HG03571 (cell line): ENCODE measurements around the gene PGS1.
"Not testable (repeated sequence)": the region's sequence is repeated elsewhere in the genome, so short reads cannot be mapped to it uniquely, and the experiment has no call there.

Experiments
- ATAC-seq: cut with Tn5 transposase; IDR thresholded peaks from one replicate; pipeline ENCODE4 v1.9.1; 2021; ENCODE audit not compliant: unreplicated experiment

PGS1 gene, protein sequence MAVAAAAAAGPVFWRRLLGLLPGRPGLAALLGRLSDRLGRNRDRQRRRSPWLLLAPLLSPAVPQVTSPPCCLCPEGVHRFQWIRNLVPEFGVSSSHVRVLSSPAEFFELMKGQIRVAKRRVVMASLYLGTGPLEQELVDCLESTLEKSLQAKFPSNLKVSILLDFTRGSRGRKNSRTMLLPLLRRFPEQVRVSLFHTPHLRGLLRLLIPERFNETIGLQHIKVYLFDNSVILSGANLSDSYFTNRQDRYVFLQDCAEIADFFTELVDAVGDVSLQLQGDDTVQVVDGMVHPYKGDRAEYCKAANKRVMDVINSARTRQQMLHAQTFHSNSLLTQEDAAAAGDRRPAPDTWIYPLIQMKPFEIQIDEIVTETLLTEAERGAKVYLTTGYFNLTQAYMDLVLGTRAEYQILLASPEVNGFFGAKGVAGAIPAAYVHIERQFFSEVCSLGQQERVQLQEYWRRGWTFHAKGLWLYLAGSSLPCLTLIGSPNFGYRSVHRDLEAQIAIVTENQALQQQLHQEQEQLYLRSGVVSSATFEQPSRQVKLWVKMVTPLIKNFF

DNA sequence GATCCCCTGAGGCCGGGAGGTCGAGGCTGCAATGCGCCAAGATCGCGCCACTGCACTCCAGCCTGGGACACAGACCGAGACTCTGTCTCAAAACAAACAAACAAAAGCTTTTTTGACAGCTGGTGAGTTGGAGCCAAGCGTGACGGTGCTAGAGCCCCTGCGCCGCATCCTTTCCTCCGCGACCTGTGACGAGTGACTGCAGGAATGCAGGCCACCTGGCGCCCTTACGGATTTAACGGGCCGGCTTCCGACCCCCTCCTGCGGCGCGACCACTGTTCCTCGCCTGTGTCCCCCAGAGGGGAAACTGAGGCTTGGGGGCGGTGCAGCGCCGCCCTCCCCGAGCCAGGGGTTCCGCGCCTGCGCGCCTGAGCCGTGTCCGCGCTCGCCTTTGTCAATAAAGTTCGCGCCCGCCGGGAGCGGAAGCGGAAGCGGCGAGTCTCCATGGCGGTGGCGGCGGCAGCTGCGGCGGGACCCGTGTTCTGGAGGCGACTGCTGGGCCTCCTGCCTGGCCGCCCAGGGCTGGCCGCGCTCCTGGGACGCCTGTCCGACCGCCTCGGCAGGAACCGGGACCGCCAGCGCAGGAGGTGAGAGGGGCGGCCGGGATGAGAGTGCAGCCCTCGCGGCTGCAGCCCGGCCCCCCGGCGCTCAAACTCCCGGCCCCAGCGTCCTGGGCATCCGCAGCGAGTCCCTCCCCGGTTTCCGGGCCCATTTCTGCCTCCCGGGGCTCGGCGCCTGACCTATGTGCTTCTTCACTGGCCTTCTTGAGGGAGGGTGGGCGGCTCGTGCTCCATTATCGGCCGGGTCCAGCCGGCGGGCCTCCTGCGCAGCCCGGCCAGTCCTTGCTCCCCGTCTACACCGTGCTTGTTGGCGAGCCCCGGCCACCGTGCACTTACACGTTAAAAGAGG, at the start of gene PGS1:
PGS1 (plus strand) TSS at position 425 of the 906 bp plus-strand sequence; CDS start at position 442, 17 bp downstream.
- ATAC-seq: no peak

DNA sequence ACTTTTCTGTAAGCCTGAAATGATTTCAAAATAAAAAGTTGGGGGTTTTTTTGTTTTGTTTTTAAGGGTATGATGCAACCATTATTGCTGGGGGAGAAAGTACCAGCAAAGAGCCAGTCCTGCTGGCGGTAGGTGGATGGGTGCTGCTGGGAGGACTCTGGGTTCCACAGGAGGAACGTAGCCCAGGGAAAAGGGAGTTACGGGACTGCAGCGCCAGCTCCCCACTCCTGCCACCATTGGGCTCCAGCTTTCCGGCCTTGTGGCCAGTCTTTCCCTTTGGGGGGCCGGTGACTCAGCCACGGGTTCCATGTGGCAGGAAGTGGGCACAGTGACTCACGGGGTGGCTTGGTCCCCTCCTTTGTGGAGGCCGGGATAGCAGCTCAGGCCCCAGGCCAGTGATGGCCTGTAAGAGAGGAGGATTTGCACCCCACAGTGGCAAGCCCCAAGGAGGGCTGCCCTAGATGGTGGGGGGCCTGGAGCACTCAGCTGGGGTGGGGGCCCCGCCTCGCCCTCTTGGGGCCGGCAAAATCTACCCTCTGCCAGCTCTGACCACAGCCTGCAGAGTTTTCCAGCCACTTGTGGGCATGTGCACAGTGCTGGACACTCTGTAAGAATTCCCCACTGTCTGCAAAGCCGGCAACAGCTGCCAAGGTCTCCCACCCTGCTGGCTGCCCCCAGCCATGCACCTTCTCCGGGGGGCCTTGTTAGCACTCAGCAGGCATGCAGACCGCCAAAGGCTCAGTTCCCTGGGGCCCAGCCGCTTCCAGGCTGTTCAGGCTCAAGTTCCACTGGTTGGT, 49.0 kb upstream of the PGS1 start:
- no peak for ATAC-seq

DNA sequence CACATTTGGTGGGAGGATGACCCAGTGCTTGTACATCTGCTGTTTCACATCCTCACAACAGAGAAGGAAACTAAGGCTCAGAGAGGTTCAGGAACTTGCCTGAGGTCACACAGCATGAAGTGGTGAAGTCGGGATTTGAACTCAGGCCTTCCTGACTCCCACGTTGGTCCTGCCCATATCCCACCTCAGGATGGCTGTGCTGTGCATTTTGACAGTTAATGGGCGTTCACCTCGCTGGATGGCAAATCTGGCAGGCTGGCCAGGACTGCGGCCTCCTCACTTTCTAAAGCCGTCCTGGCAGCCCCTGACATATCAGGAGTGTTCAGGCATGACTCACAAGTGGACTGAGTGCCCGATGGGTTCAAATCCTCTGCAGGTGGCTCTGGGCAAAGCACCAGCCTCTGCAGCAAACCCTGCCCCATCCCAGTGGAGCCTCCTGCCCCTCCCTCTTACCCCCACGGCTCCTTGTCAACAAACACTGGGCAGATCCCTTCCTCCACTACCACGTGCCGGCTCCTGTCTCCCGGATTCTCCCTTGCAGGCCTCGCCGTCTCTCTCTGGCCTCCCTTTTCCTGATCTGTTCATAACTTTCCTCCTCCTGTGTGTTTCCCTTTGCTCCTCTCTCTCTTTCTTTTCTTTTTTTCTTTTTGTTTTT, 47.8 kb upstream of the PGS1 start:
- ATAC-seq: no peak

DNA sequence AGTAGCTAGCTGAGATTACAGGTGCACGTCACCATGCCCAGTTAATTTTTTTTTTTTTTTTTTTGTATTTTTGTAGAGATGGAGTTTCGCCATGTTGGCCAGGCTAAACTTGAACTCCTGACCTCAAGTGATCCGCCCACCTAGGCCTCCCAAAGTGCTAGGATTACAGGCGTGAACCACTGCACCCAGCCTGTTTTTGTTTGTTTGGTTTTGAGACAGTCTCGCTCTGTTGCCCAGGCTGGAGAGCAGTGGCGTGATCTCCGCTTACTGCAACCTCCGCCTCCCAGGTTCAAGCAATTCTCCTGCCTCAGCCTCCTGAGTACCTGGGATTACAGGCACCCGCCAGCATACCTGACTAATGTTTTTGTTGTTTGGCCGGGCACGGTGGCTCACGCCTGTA, 47.1 kb upstream of the PGS1 start:
- ATAC-seq: not testable (repeated sequence)

DNA sequence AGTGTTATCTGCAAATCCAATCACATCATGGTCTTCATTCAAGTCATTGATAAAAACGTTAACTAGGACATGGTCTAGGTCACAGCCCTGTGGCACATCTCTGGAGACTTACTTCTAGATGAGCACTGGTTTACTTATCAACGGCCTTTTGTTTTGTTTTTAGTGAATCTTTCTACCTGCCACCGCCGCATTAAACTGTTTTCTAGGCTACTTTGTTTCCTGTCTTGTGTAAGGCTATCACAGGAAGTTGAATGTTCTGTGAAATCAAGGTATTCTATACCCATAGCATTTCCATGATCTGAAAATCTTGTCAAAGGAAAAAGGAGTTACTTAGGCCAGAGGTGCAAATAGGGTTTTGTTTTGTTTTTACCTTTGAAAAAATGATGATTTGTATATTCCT, 45.5 kb upstream of the PGS1 start:
- no peak for ATAC-seq

DNA sequence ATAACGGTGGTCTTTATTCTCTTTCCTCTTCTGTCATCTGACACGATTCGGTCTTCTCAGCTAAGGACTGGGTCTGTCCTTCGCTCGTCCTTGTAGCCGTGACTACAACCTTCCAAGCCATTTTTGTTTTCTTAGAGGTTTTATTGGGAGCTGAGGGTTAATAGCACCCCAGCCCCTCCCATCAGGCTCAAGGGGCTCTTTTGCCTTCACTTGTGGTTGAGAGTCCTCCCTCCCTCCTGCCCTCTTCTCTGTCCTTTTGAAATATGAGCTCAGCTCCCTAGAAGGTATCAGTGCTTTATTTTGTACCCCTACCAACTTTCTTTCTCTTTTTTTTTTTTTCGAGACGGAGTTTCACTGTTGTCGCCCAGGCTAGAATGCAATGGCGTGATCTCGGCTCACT, 43.2 kb upstream of the PGS1 start:
- ATAC-seq: no peak

DNA sequence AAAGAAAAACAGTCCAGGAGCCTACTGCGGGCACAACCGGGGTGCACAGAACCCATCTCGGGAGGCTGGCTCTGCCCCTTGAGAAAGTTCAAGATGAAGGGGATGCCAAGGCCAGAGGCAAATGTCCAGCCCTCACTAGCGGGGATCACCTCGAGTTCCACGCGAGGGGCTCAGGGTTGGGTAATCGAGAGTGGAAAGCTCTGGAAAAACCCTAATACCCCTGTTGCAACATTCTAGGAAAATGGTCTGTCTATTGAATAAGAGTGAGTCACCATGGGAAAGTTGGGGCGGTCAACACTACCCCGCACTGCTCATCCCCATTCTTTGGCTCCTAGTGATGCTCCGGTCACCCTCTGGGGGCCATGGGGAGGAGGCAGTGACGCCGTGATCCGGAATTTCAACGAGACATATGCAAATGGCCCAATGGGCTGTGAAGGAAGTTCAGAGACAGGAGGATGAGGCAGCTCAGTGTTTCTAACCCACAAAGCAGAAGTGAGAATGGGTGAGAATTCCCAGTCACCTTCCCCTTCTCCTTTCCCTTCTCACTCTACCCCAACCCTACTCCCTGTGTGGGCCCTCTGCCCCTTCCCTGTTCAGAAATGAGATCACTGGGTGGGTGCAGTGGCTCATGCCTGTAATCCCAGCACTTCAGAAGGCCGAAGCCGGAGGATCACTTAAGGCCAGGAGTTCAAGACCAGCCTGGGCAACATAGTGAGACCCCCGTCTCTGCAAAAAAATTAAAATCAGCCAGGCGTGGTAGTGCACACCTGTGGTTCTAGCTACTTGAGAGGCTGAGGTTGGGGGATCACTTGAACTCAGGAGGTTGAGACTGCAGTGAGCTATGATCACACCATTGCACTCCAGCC, 41.0 kb upstream of the PGS1 start:
- no peak for ATAC-seq

DNA sequence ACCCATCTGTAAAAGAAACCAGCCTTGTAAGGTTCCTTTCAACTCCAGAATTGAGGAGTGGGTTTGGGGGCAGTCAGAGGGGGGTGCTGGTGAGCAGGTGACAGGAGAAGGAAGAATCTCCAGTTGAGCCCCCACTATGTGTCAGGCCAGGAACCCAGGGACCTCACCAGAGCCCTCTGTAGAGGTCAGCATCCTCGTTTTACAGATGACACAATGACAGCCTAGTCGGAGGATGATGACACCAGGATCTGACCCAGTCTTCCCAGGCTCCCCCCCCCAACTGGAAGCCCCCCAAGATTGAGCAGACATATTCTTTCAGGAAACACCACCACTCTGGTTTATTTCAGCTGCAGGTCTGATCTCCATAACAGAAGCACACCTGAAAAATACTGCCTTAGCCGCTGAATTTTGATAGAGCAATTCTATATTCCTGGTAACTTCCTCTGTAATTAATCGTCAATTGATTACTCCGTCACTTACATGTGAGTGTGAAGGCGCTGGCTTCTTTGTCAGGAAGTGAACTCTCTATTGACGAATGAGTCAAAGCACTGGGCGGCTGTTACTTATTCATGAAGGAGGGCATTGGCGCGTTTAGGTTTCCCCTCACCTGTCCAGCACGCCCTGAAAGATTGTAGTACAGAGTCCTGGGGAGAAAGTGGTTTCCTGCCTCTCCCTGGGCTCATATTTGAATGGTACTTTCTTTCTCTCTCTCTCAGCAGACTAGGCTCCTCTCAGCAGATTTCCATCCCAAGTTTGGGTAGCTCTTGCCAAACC, 39.8 kb upstream of the PGS1 start:
- ATAC-seq: no peak

DNA sequence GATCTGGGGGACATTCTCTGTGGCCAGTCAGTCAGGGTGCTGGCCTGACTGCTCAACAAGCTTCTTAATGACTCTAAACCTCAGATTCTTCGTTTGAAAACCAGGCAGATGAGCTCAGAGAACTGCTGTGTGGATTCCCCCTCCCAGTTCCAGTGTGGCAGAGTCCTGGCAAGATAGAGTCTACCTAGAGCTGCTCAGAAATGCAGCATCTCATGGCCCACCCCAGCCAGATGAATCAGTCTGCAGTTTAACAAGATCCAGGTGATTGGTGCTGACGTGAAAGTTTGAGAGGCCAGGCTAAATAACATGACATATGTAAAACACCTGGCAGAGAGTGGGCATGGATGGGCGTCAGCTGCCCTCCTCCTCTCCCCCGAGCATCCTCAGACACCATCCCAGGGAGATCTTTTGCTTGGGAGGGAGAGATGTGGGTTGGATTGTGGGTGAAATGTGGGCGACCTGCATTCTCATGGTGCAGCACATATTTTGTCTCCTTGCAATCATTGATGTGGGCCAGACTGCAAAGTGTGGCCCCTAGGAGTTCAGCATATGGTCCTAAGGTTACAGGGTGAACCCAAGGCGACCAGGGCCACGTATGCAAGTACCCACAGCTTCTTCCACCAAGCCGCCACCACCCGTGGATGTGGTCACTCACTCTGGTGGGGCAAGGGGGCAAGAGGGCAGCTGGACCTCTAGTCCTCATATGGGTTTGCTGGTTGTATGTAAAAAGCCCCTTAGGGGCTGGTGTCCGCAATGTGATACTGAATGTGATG, 38.1 kb upstream of the PGS1 start:
- ATAC-seq: no peak

DNA sequence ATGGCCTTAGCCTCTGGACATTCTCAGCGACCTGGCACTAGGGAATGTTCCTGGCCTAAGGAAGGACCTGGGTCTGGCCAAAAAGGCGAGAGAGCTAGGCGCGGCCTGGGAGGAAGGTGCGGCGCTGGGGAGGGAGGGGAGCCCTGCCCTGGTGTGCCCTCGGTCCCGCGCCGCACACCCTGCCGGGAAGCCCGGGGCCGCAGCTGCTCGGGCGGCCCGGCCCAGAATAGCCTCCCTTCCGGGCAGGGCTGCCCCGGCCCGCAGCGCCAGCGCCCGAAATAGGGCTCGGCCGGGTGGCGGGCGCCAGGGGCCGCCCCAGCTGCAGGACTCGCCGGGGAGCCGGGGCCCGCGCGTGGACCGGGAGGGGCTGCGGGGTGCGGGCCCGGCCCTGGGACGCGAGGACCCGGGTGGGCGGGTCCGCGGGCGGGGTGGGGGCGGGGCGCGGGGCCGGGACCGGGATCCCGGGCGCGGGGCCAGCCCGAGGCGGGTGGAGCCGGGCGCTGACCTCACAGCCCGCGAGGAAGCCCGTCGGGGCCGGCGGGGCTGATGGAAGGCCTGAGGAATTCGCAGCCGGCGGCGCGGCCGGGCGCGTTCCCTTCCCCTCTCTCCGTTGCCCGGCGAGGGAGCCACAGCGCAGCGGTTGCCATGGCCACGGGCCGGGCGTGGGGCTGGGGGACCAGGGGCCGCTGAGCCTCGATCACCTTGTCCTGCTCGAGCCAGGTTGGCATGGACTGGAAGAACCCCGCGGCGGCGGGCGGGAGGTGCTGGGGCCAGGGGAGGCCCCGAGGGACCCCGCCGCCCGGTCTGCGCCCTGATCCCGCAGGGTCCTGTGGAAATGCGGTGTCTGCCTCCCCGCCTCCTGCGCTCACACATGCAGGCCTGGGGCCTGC, 36.6 kb upstream of the PGS1 start:
- no peak for ATAC-seq

DNA sequence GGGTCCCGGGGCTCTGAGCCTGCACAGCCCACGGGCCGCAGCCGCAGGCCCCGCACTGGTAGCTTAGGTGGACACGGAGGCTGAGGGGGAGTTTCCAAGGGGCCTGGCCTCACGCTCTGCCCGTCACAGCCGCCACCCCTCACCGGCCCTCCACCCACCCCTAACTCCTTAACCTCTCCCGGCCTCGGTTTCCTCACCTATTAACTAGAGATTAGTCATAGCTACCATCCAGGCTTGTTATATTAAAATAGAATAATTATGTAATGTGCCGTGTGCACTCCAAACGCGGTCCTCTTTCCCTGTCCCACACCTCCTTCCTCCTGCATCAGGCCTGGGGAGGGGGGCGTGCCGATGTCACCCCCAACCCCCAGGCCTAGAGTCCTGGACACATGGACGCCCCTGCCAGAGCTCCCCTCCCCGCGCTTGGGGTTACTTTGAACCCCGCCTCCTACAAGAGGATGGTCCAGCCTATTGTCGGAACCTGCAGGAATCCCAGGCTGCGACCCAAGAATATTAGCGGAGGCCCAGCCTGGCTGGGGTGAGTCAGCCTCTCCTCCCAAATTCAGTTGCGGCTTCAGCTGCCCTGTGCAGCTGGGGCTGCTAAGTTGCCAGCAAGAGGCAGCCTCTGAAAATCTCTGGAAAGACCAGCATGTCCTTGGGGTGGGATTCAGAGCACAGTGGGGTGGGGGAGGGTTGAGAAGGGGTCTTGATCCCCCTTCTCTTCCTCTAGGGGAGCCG, 35.8 kb upstream of the PGS1 start:
- no peak for ATAC-seq

DNA sequence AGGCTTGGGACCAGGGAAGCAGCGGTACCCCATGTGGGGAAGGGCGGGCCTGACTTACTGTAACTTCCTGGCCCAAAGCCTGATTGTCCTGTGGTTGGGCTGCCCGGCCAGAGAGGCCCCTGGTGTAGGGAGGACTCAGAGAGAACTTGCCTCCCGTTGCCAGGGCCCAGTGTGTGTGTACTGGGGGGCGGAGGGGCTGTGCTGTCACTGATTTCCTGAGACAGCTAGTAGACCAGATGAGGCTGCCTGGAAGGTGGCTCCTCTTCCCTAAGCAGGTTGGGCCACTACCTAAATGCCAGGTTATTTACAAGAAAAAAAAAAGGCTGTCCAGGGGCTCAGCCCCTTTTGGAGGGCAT, 35.3 kb upstream of the PGS1 start:
- ATAC-seq: no peak

DNA sequence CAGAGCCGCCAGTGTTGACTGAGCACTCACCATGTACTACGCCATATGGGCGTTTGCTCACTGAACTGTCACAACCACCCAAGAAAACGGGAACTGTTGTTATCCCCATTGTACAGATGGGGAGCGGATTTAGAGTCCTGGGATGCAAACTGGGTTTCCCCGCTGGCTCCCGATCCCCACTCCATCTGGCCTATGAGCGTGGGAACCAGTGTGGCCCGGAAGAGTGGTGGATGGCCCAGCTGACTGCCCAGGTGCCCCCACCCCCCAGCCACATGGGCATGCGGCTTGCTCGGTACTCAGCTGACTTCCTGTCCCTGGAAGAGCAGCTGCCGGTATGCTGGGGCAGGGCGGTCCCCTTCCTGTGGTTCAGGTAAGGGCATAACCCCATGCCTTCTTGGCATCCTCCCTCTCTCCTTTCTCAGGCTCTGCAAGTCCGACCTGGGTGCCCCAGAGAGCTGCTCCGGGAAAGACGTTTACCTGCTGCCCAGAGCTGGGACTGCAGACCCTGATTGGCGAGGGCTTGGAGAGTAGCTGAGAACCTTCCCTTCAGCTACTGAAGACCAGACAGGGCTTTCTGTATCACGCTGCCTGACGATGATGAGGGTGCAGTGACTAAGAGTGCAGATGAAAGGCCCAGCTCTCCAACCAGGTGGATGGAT, 34.8 kb upstream of the PGS1 start:
- ATAC-seq: no peak

DNA sequence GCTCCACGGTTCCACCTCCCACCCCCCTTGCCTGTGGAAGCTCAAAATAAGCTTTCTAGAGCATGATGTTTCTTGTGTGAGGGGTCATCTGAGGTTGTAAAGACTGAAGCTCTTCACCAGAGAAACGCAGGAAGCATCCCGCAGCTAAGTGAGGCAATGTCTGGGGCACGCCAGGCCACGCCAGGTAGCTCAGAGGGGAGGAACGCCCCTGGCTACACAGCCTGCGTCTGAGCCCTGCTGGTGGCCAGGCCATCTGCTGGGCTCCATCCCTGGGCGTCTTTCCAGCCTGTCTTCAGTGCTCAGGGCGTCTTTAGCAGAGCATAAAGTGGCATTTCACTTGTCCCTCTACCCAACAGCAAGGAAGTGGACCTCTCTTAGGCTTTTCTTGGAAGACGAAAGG, 33.8 kb upstream of the PGS1 start:
- no peak for ATAC-seq

DNA sequence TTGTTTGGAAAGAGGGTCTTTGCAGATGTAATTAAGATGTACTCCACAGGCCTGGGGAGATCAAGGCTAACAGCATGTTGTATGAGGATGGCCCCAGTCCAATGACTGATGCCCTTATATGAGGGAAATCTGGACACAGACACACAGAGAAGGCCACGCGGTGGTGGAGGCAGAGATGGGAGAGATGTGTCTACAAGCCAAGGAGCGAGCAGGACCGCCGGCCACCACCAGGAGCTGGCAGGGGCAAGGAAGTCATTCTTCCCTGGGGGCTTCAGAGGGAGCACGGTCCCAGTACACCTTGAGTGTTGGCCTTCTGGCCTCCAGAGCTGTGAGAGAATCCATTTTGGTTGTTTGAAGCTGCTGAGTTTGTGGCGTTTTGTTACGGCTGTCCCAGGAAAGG, 33.3 kb upstream of the PGS1 start:
- no peak for ATAC-seq
